PC-3 (cell line): ENCODE measurements around the gene MLEC.

ENCODE experiments used
- EZH2 ChIP-seq: fragments of 300-600 bp; sonication (generic); IDR thresholded peaks from one replicate; pipeline ENCODE4 v1.6.1; 2017; ENCODE audit warnings: antibody characterized with exemption, mild to moderate bottlenecking, low read length; ENCODE audit not compliant: unreplicated experiment
- EZH2phosphoT487 ChIP-seq: fragments of 300-600 bp; sonication (generic); IDR thresholded peaks from 2 replicates; pipeline ENCODE4 v1.6.1; 2018; ENCODE audit warnings: mild to moderate bottlenecking, antibody characterized with exemption, low read length, borderline replicate concordance
- TF ChIP-seq, protein P1 (sequence below): fragments of 300-600 bp; sonication (generic); conservative IDR thresholded peaks from 2 replicates; pipeline ENCODE4 v1.5.1; 2017; ENCODE audit warnings: antibody characterized with exemption, low read depth, mild to moderate bottlenecking, low read length

DNA sequence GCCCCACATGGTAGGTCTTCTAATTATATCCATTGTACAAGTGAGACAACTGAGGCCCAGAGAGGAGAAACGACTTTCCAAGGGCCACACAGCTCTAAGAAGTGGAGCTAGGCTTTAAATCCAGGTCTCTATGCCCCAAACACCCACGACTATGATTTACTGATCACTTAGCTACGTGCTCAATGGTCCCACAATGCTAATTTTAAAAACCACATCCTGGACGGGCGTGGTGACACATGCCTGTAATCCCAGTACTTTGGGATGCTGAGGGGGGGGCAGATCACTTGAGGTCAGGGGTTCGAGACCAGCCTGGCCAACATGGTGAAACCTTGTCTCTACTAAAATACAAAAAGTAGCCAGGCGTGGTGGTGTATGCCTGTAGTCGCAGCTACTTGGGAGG lies 8.4 kb upstream of the MLEC start:
- TF ChIP-seq, protein P1, sequence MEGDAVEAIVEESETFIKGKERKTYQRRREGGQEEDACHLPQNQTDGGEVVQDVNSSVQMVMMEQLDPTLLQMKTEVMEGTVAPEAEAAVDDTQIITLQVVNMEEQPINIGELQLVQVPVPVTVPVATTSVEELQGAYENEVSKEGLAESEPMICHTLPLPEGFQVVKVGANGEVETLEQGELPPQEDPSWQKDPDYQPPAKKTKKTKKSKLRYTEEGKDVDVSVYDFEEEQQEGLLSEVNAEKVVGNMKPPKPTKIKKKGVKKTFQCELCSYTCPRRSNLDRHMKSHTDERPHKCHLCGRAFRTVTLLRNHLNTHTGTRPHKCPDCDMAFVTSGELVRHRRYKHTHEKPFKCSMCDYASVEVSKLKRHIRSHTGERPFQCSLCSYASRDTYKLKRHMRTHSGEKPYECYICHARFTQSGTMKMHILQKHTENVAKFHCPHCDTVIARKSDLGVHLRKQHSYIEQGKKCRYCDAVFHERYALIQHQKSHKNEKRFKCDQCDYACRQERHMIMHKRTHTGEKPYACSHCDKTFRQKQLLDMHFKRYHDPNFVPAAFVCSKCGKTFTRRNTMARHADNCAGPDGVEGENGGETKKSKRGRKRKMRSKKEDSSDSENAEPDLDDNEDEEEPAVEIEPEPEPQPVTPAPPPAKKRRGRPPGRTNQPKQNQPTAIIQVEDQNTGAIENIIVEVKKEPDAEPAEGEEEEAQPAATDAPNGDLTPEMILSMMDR: no peak
- TF ChIP-seq EZH2 (no peak), EZH2phosphoT487 (no peak)
